ENCODE results near the gene PTPRO. TPM values are rescaled to one million over a fixed set of nuclear protein-coding genes. Genes with fewer than 3 reads are reported as not detected.

The PTPRO gene
- total RNA-seq, 4 donors from 2014 or later: 0.10 to 1.1 (median 0.32) TPM

DNA sequence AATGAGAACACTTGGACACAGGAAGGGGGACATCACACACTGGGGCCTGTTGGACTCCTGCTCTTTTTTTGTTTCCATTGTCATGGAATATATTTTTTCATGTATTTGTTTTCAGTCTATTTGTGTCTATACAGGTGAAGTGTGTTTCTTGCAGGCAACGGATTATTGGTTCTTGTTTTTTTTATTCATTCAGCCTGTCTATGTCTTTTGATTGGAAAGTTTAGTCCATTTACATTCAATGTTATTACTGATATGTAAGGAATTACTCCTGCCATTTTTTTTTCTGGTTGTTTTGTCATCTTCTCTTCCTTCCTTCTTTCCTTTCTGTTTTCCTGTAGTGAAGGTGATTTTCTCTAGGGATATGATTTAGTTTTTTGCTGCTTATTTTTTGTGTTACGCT, 18.0 kb upstream of the PTPRO start:
- DNase-seq: no peak
- H3K4me3 ChIP-seq (replicated peaks in 1 of 3): no peak overlapping the region
- WGBS, 2 donors: 92 to 97% methylated on average over 2 of the region's 2 CpGs
- H3K27me3 ChIP-seq: no peaks in the 10 kb centered on the region
- H3K4me1 ChIP-seq: no peaks in the 10 kb centered on the region
- no peaks in the 10 kb centered on the region for H3K36me3 ChIP-seq
- TF ChIP-seq, protein P1, sequence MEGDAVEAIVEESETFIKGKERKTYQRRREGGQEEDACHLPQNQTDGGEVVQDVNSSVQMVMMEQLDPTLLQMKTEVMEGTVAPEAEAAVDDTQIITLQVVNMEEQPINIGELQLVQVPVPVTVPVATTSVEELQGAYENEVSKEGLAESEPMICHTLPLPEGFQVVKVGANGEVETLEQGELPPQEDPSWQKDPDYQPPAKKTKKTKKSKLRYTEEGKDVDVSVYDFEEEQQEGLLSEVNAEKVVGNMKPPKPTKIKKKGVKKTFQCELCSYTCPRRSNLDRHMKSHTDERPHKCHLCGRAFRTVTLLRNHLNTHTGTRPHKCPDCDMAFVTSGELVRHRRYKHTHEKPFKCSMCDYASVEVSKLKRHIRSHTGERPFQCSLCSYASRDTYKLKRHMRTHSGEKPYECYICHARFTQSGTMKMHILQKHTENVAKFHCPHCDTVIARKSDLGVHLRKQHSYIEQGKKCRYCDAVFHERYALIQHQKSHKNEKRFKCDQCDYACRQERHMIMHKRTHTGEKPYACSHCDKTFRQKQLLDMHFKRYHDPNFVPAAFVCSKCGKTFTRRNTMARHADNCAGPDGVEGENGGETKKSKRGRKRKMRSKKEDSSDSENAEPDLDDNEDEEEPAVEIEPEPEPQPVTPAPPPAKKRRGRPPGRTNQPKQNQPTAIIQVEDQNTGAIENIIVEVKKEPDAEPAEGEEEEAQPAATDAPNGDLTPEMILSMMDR (IDR thresholded peaks at IDR 0.05): no peak
- TF ChIP-seq POLR2A (IDR thresholded peaks at IDR 0.05): no peak
- H3K27ac ChIP-seq: no peak overlapping the region
- intact Hi-C loops (cut with DNase I): no loop called here
- no peaks in the 10 kb centered on the region for H3K9me3 ChIP-seq

DNA sequence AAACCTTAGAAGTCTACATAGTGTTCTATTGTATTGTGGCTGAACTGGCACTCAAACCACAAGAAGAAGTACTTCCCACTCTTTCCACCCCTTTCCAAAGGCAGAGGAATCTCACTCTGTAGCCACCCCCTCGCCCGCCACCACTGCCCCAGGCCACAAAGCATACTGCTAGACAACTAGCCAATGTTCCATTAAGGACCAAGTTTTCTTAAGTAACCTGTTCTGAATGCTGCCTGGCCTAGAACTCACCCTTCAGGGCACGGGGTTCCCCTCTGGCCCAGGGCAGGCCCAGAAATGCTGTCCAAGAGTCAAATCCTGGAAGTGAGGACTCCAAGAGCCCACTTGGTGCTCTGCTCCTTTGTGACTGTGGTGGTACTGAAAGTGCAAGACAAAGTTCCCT, 15.7 kb upstream of the PTPRO start:
- Histone ChIP-seq H3K4me1 (no peaks in the 10 kb centered on the region), H3K4me3 (replicated peaks in 1 of 3) (no peak overlapping the region), H3K9me3 (no peaks in the 10 kb centered on the region), H3K27me3 (no peaks in the 10 kb centered on the region), H3K36me3 (no peaks in the 10 kb centered on the region), H3K27ac (no peak overlapping the region)
- DNase-seq: no peak
- intact Hi-C loops (cut with DNase I): no loop called here
- TF ChIP-seq, protein P1 (IDR thresholded peaks at IDR 0.05): no peak
- no peak for TF ChIP-seq POLR2A (IDR thresholded peaks at IDR 0.05)
- WGBS, 2 donors: 74 to 89% methylated on average over 2 to 3 of the region's 3 CpGs

DNA sequence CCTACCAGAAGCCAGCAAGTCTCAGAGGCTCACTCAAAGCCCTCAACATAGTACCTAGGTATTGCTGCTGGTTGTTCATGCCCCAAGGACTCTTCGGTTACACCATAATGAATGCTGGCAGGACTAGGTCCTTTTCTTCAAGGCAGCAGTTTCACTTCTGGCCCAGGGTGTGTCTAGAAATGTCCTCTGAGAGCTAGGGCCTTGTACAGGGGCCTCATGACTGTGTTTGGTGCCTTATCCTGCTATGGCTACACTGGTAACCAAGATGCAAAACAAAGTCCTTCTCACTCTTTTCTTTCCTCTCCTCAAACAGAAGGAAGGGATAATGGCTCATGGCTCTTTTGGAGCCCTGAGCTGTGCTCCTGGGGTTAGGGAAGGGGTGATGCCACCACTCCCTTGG, 15.2 kb upstream of the PTPRO start:
- TF ChIP-seq, protein P1 (IDR thresholded peaks at IDR 0.05): no peak
- TF ChIP-seq POLR2A (IDR thresholded peaks at IDR 0.05): no peak
- no peak for DNase-seq
- 93 to 100% methylated on average over 1 of the region's 1 CpG for WGBS, 2 donors
- Histone ChIP-seq H3K27me3 (no peaks in the 10 kb centered on the region), H3K9me3 (no peaks in the 10 kb centered on the region), H3K4me3 (replicated peaks in 1 of 3) (no peak overlapping the region), H3K4me1 (no peaks in the 10 kb centered on the region), H3K36me3 (no peaks in the 10 kb centered on the region), H3K27ac (no peak overlapping the region)
- intact Hi-C loops (cut with DNase I): no loop called here

DNA sequence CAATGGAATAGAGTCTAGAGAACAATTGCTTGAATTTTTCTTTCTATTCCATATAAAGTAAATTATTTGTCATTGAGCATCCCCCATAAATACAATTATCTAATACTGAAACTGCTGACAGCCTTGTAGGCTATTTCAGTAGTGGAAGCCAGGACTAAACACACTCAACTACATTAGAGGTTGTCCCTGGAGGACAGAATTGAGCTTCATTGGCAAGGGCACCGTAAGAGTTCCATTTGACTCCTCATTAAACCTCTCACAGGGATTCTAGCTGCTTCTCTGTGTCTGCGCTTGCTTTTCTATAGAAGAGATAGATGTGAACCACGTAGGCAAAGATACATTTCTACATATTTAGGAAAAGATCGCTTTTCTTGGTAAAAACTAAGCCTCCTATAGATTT, 3.5 kb upstream of the PTPRO start:
- WGBS, 2 donors: 67% methylated on average over 4 of the region's 4 CpGs
- no peak for DNase-seq
- H3K27me3 ChIP-seq: peaks cover 3% of the 10 kb centered on the region
- no peak for TF ChIP-seq POLR2A (IDR thresholded peaks at IDR 0.05)
- TF ChIP-seq, protein P1 (IDR thresholded peaks at IDR 0.05): no peak
- no peaks in the 10 kb centered on the region for H3K9me3 ChIP-seq
- H3K4me3 ChIP-seq (replicated peaks in 1 of 3): no peak overlapping the region
- H3K4me1 ChIP-seq: peaks cover 0 to 8% of the 10 kb centered on the region in 2 donors
- H3K27ac ChIP-seq: no peak overlapping the region
- intact Hi-C loops (cut with DNase I): no loop called here
- H3K36me3 ChIP-seq: no peaks in the 10 kb centered on the region

DNA sequence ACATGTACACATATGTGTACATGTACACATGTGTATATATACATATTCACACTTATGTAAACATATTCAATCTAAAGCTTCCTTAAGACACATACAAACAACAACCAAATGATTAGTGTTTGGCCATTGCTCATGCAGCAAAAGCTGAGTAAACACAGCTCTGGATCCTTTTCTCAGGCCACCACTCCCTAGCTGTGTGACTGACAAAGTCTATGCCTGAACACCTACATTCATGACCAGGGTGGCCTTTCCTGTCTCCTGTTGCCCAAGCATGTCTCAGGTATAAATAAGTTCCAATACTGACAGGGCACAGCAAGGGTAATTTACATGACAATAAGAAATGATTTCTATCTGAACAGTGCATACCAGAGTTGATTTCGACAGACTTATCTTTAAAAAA, 1.4 kb upstream of the PTPRO start:
- TF ChIP-seq POLR2A (IDR thresholded peaks at IDR 0.05): no peak
- TF ChIP-seq, protein P1 (IDR thresholded peaks at IDR 0.05): no peak
- Histone ChIP-seq H3K9me3 (no peaks in the 10 kb centered on the region), H3K27me3 (peaks cover 3% of the 10 kb centered on the region), H3K36me3 (no peaks in the 10 kb centered on the region), H3K27ac (no peak overlapping the region), H3K4me1 (peaks cover 0 to 8% of the 10 kb centered on the region in 2 donors), H3K4me3 (replicated peaks in 1 of 3) (no peak overlapping the region)
- WGBS, 2 donors: 67 to 87% methylated on average over 1 of the region's 1 CpG
- intact Hi-C loops (cut with DNase I): no loop called here
- no peak for DNase-seq
